ENCODE results near the gene SNX8.

SNX8 gene

GRCh38 chr7:2251841-2252771 is 62.1 kb downstream of the SNX8 start:
- no peak for TF ChIP-seq CTCF (IDR thresholded peaks at IDR 0.05; ENCODE audit: insufficient read depth, low read depth, low read length, missing control alignments)
- no peak overlapping the region for H3K4me3 ChIP-seq (ENCODE audit: low read length)
- no peak for DNase-seq (ENCODE audit: low read depth)

- no peak for DNase-seq (ENCODE audit: low read depth)
- no peak for TF ChIP-seq CTCF (IDR thresholded peaks at IDR 0.05; ENCODE audit: insufficient read depth, low read depth, low read length, missing control alignments)
- H3K4me3 ChIP-seq (ENCODE audit: low read length) = no peak overlapping the region
Observed at GRCh38 chr7:2251381-2251780, 62.9 kb downstream of the SNX8 start.

- DNase-seq (ENCODE audit: low read depth) = no peak
- no peak for TF ChIP-seq CTCF (IDR thresholded peaks at IDR 0.05; ENCODE audit: insufficient read depth, low read depth, low read length, missing control alignments)
Observed at GRCh38 chr7:2249744-2250323, 64.4 kb downstream of the SNX8 start.

GRCh38 chr7:2248984-2249694 is 65.1 kb downstream of the SNX8 start:
- DNase-seq (ENCODE audit: low read depth) = peak; percentile 67
- H3K4me3 ChIP-seq (ENCODE audit: low read length) = no peak overlapping the region
- no peak for TF ChIP-seq CTCF (IDR thresholded peaks at IDR 0.05; ENCODE audit: insufficient read depth, low read depth, low read length, missing control alignments)

More at GRCh38 chr7:2249744-2250323, 64.4 kb downstream of the SNX8 start:
- H3K4me3 ChIP-seq (ENCODE audit: low read length) = no peak overlapping the region

GRCh38 chr7:2247141-2247995 is 66.9 kb downstream of the SNX8 start:
- no peak for DNase-seq (ENCODE audit: low read depth)
- H3K4me3 ChIP-seq (ENCODE audit: low read length) = no peak overlapping the region
- TF ChIP-seq CTCF (IDR thresholded peaks at IDR 0.05; ENCODE audit: insufficient read depth, low read depth, low read length, missing control alignments) = peak; percentile 67
